Occipital lobe (tissue), 2 donors: ENCODE measurements around the gene WNT7B. TPM values are rescaled to one million over a fixed set of nuclear protein-coding genes. Genes with fewer than 3 reads are reported as not detected.
A peak's percentile ranks its signal among the peaks of the same experiment; 100 is the strongest.

Source experiments
- DNase-seq: peaks from one replicate; lab custom pipeline; 2025; lab: John Stamatoyannopoulos, UW
- total RNA-seq: library from RNA; depleted of rRNA; stranded (reverse); fragments of >200 nt; gene quantifications from one replicate; pipeline ENCODE4 v1.2.3, GENCODE V29; 2014

The WNT7B gene
- total RNA-seq, 1 donor from 2014 or later, result 6.6 TPM

DNA sequence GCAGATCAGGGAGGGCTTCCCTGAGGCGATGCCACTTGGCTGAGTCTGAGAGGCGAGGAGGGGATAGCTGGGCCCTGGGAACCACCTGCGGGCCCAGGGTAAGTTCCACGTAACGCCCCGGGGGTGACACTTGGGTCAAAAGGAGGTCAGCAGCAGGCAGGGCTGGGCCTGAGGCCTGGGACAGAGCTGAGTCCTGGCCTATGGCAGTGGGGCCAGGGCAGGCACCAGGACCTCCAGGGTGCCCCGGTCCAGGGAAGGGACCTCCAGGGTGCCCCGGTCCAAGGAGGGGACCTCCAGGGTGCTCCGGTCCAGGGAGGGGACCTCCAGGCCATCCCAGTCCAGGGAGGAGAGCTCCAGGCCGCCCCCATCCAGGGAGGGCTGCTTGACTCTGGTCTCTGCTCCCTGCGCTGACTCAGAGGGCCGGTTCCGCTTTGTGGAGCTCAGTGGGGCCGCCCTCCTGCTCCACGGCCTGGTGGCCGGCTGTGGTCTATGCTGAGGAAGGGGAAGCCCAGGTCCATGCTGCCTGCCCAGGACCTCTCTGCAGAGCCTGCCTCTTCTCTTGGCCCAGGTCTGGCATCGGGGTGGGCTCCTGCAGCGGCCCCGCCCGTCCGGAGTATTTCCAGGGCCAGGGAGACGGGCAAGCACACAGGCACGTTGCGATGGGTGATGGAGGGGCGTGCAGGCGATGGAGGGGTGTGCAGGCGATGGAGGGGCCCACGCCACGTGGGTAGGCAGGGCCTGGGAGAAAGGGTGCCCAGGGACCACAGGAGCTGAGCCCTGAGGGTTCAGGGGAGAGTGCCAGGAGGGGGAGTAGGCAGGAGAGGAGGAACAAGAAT is 19.5 kb upstream of the WNT7B start:
- DNase-seq, result no peak

DNA sequence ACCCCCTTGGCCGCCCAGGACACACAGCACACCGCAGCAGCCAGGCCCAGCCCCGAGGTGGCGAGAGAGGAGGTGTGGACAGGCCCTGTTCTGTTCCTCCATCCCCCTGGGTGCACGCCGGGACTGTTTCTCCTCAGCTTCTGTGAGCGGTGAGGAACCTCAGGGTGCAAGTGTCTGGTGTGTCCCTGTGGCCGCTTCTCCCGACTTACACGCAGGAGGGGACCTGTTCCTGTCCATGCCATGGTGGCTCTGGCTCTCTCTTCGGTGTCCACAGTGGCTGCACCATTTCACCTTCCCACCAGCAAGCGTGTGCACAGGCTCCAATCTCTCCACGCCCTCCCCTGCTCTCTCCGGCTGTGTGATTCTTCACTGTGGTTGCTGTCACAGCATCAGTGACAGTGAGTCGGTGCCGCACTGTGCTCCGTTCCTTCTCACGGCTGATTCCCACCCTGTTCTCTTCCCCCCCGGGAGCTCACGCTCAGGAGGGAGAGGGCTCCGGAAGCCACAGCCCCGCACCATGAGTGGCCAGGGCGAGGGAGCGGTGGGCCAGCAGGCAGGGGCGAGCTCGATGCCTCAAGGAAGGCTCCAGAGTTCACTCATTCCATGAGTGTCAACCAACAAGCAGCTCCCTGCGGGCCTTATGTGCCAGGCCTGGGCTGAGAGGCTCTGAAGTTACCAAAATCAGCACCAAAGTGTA is 18.6 kb upstream of the WNT7B start:
- DNase-seq, result no peak

GRCh38 chr22:45994491-45995404 is 17.8 kb upstream of the WNT7B start:
- peak; percentile 53 for DNase-seq

- no peak for DNase-seq
These were observed 16.9 kb upstream of the WNT7B start for GRCh38 chr22:45993841-45994240.

DNA sequence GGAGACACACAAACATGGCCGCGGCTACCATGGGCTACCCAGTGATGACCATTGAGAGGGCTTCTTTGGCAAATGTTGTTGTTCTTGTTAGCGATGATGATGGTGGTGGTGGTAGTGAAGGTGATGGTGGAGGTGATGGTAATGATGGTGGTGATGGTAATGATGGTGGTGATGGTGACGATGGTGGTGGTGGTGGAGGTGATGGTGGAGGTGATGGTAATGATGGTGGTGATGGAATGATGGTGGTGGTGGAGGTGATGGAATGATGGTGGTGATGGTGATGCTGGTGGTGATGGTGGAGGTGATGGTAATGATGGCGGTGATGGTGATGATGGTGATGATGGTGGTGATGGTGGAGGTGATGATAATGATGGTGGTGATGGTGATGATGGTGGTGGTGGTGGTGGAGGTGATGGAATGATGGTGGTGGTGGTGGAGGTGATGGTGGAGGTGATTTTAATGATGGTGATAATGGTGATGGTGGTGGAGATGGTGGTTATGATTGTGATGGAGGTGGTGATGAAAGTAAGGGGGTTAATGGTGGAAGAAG is 16.3 kb upstream of the WNT7B start:
- DNase-seq, result no peak

DNA sequence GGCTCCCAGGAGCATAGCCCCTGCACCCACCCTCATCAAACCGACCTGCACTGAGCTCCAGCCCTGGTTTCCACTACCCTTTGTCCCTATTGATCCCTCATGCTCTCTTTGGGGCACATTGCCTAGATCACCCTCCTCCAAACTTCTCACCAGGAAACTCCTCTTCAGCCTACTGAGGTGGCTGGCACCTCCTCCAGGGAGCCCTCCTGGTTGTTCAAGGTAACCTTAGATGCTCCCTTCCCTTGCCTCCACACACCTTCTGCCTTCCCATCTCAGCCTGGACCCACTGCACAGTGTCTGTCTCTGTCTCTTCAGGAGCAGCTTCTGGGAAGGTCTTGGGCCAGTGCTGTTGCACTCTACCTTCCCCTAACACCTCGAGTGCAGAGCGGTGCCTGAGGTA is 15.8 kb upstream of the WNT7B start:
- DNase-seq, result no peak

GRCh38 chr22:45991098-45991497 is 14.1 kb upstream of the WNT7B start:
- no peak for DNase-seq

DNA sequence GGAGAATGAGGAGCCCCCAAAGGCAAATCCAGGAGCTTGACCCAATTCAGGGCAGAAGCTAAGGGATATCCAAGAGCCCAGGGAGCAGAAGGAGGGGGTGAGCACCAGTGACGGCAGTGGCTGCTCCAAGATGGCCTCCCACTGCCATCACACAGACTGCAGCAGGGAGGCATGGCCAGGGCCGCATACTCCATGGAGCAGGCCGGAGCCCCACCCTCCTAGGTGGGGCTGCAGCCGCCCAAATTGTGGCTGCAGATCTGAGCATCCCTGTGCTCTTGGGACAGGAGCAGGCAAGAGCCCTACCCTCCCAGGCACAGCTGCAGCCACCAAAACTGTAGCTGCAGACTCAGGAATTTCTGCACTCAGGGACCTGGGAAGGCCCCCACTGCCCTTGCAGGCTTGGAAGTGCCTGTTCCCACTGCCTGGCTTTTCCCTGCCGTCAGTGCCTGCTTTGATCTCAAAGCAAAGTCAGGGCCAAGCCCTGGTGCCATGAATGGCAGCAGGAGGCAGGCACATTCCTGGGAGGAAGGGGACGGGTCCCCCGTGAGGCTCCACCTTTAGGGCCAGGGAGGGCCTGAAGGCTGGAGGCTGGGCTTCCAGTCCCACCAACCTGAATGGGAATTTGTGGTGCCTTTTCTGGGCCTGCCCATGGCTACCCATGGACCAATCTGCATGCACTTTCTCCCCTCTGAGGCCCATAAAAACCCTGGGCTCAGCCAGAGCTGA is 10.3 kb upstream of the WNT7B start:
- no peak for DNase-seq

DNA sequence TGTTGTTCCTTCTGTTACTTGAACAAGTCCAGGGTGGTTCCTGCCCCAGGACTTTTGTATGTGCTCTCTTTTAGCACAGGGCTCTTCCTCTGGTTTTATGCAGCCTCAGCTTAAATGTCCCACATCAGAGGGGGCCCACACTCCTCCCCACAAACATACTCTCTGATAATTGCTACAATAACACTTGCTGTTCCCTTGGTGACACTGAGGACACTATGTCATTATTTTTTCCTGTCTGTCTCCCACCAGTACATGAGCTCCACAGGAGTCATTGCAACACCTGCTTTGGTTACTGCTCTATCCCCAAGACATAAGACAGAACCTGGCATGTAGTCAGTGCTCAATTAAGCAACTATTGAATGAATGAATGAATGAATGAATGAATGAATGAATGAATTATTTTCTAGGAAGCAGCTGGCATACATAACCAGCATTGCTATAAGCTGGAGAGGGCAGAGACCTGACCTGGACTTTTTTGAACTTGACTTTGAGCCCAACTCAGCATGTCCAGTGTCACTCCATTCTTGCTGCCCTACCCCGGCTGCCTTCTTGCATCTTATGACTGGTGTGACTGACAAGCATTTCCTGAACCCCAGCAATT is 7.5 kb upstream of the WNT7B start:
- no peak for DNase-seq

- no peak for DNase-seq
These were observed 6.8 kb upstream of the WNT7B start for GRCh38 chr22:45983797-45984196.

- DNase-seq, result no peak
These were observed 3.8 kb upstream of the WNT7B start for GRCh38 chr22:45980761-45981160.

- no peak for DNase-seq
These were observed 3.3 kb upstream of the WNT7B start for GRCh38 chr22:45980268-45980570.

DNA sequence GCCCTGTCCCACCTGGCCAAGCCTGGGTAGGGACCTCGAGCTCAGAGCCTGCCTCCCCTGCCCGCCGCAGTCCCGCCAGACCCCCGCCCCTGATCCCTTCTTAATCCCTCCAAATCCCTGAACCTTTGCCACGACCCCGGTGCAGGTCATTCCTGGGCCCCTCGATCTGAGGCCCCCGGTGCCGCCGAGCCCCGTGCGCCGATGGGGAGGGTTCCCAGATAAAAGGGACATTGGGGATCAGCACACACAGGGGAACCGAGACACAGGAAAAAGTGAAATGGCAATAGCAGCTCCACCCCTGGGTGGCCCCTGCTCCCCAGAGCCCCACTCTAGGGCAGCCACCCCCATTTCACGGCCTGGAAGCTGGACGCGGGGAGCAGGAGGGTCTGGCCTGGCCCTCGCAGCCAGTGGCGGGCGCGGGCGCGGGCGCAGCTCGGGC is 1.3 kb upstream of the WNT7B start:
- DNase-seq, result no peak

- DNase-seq, result no peak
These were observed 751 bp upstream of the WNT7B start for GRCh38 chr22:45977551-45978274.

DNA sequence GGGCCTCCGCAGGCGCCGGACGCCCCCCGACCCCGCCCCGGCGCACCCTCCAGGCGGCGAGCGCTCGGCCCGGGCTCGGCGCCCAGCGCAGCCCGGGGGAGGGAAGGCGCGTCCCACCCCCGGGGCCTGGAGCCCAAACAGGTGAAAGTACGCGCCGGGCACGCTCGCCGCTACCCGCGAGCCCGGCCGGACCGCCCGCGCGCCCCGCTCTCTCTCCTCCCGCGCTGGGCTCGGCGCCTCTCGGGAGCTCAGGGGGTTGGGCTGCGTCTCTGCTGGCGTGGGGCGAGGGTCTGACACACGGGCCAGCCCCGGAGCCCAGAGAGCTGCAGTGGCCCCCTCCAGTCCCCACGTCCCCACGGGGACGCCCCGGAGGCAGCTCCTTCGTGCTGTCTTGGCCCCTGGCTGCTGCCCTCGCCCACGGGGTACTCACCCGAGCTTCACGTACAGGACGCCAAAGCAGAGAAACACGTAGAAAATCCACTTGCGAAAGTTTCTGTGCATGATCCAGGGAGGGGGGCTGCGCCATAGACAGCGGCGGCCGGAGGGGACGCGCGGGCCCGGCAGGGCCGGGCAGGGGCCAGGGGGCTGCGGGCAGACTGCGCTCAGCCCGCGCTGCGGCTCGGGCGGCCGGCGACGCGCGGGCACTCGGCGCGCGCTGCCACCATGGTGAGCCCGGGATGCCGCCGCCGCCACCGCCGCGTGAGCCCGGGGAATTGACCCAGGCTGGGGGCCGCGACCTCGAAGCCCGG is 534 bp downstream of the WNT7B start:
- DNase-seq, result no peak

- no peak for DNase-seq
These were observed 1.5 kb downstream of the WNT7B start for GRCh38 chr22:45975164-45976161.

- DNase-seq, result no peak
These were observed 2.5 kb downstream of the WNT7B start for GRCh38 chr22:45974498-45974897.

DNA sequence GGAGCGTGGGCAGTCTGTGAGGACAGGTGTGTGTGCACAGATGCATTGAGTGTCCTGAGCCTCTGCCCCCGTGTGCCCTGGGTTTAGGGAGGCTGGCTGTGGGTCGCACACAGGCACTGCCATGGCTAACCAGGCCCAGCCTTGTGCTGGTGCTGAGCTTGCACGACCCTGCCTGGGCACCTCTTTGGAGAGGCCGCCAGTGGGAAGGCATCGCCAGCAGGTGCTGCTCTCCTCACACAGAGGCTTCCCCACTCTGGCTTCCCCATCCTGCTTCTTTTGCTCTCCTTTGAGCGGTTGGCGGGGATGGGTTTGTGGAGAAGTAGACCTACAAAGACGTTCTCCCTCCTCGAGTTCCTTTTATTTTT is 4.1 kb downstream of the WNT7B start:
- DNase-seq, result no peak
